ENCODE measurements around the gene EXOSC9. TPM values are rescaled to one million over a fixed set of nuclear protein-coding genes. Genes with fewer than 3 reads are reported as not detected.
"Not testable (repeated sequence)": the region's sequence is repeated elsewhere in the genome, so short reads cannot be mapped to it uniquely, and the experiment has no call there.

EXOSC9 gene
- 10 to 100 TPM; 11.6 to 20.0 TPM for total RNA-seq
- 1 to 10 TPM; 5.3 to 8.4 TPM for polyA plus RNA-seq

- Histone ChIP-seq H3K9me3 (ENCODE audit: control insufficient read depth in 4 of 4, low read length in 3 of 4) (no peaks in the 10 kb centered on the region), H3K9ac (ENCODE audit: low read depth in 1 of 2, low read length in 2 of 2) (peak within 1 kb of the TSS; percentile 73 to 89), H3K4me1 (ENCODE audit: control insufficient read depth in 4 of 4, insufficient read depth in 4 of 4, low read length in 3 of 4) (peaks cover 5 to 19% (median 18%) of the 10 kb centered on the region in 4 donors), H3K27me3 (ENCODE audit: control insufficient read depth in 4 of 4, insufficient read depth in 4 of 4, low read length in 3 of 4) (no peaks in the 10 kb centered on the region), H3K4me3 (ENCODE audit: low read depth in 1 of 3, low read length in 3 of 3) (peak within 1 kb of the TSS; percentile 81 to 95 (median 92)), H3K36me3 (ENCODE audit: control insufficient read depth in 4 of 4, insufficient read depth in 3 of 4, low read depth in 1 of 4, low read length in 3 of 4) (peaks cover 4 to 21% (median 11%) of the 10 kb centered on the region in 4 donors), H3K27ac (ENCODE audit: low read depth in 1 of 2, low read length in 2 of 2) (peak within 1 kb of the TSS; percentile 60 to 78)
- WGBS, result under 1% methylated on average over 48 of the region's 48 CpGs
- TF ChIP-seq CTCF (IDR thresholded peaks at IDR 0.05; ENCODE audit: low read depth, low read length, missing input control), result no peak
- TF ChIP-seq, protein P1, sequence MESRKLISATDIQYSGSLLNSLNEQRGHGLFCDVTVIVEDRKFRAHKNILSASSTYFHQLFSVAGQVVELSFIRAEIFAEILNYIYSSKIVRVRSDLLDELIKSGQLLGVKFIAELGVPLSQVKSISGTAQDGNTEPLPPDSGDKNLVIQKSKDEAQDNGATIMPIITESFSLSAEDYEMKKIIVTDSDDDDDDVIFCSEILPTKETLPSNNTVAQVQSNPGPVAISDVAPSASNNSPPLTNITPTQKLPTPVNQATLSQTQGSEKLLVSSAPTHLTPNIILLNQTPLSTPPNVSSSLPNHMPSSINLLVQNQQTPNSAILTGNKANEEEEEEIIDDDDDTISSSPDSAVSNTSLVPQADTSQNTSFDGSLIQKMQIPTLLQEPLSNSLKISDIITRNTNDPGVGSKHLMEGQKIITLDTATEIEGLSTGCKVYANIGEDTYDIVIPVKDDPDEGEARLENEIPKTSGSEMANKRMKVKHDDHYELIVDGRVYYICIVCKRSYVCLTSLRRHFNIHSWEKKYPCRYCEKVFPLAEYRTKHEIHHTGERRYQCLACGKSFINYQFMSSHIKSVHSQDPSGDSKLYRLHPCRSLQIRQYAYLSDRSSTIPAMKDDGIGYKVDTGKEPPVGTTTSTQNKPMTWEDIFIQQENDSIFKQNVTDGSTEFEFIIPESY (IDR thresholded peaks at IDR 0.05), result peak; percentile 89
- TF ChIP-seq REST (IDR thresholded peaks at IDR 0.05), result peak; percentile 84
- TF ChIP-seq EGR1 (IDR thresholded peaks at IDR 0.05; ENCODE audit: low read depth in 2 of 2), result peak; percentile 42 to 85
- peak; percentile 99 for TF ChIP-seq YY1 (IDR thresholded peaks at IDR 0.05)
- TF ChIP-seq NR2F2 (IDR thresholded peaks at IDR 0.05), result no peak
- peak; percentile 19 to 27 for TF ChIP-seq RXRA (IDR thresholded peaks at IDR 0.05)
- TF ChIP-seq HNF4A (conservative IDR thresholded peaks at IDR 0.05), result no peak
- peak in 1 of 2 donors; percentile 79 for TF ChIP-seq GABPA (IDR thresholded peaks at IDR 0.05 in 1 of 2, conservative IDR thresholded peaks at IDR 0.05 in 1 of 2)
- TF ChIP-seq JUND (IDR thresholded peaks at IDR 0.05), result peak in 1 of 2 donors; percentile 67
- TF ChIP-seq HNF4G (IDR thresholded peaks at IDR 0.05), result no peak
- peak; percentile 51 for TF ChIP-seq TAF1 (conservative IDR thresholded peaks at IDR 0.05)
- TF ChIP-seq, protein P2, sequence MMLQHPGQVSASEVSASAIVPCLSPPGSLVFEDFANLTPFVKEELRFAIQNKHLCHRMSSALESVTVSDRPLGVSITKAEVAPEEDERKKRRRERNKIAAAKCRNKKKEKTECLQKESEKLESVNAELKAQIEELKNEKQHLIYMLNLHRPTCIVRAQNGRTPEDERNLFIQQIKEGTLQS (IDR thresholded peaks at IDR 0.05), result peak; percentile 39
- peak; percentile 89 for TF ChIP-seq MAX (IDR thresholded peaks at IDR 0.05)
- peak; percentile 50 for TF ChIP-seq SP1 (IDR thresholded peaks at IDR 0.05)
- DNase-seq (ENCODE audit: low spot score), result peak; percentile 96
Measured at GRCh38 chr4:121800961-121801714, at the start of gene EXOSC9. Gene EXOSC9 (plus strand): TSS chr4:121801323. CDS start chr4:121801425, 102 bp downstream.

DNA sequence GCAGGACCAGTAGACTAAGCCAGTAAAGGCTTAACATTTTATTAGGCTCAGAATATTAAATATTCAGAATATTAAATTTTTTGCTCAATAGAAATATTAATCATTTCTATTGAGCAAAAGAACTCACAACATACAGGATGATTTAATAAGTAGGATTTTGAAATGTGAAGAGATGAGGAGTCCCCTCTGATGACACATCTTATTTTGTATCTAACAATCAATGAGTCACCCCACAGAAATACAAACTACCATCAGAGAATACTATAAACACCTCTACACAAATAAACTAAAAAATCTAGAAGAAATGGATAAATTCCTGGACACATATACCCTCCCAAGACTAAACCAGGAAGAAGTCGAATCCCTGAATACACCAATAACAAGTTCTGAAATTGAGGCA is 49.0 kb upstream of the EXOSC9 start:
- H3K4me1 ChIP-seq (ENCODE audit: control insufficient read depth in 4 of 4, insufficient read depth in 4 of 4, low read length in 3 of 4); H3K9me3 ChIP-seq (ENCODE audit: control insufficient read depth in 4 of 4, low read length in 3 of 4); DNase-seq (ENCODE audit: low spot score); H3K4me3 ChIP-seq (ENCODE audit: low read depth in 1 of 3, low read length in 3 of 3); H3K36me3 ChIP-seq (ENCODE audit: control insufficient read depth in 4 of 4, insufficient read depth in 3 of 4, low read depth in 1 of 4, low read length in 3 of 4); H3K9ac ChIP-seq (ENCODE audit: low read depth in 1 of 2, low read length in 2 of 2); H3K27me3 ChIP-seq (ENCODE audit: control insufficient read depth in 4 of 4, insufficient read depth in 4 of 4, low read length in 3 of 4); H3K27ac ChIP-seq (ENCODE audit: low read depth in 1 of 2, low read length in 2 of 2): not testable (repeated sequence)
- 73% methylated on average over 1 of the region's 1 CpG for WGBS
